Panc1 (cell line): ENCODE results near the gene PRKACB. TPM values are rescaled to one million over a fixed set of nuclear protein-coding genes. Genes with fewer than 3 reads are reported as not detected.
A peak's percentile ranks its signal among the peaks of the same experiment; 100 is the strongest.
"Not testable (repeated sequence)": the region's sequence is repeated elsewhere in the genome, so short reads cannot be mapped to it uniquely, and the experiment has no call there.

Experiments used
- ATAC-seq: fragments of 200-7000 bp; cut with Tn5 transposase; 2 replicates; pipeline ENCODE4 v1.9.1; 2020; ENCODE audit warnings: mild to moderate bottlenecking, moderate library complexity
- BruUV-seq: library from RNA; stranded (reverse); fragments of 400-500 nt; replicated peaks from 2 replicates; lab custom pipeline; 2021; lab: Mats Ljungman, UMichigan
- CTCF ChIA-PET: fragments of 300-600 bp; sonication (Branson Sonifier 250); formaldehyde crosslinking; loops from one replicate; lab custom pipeline; 2022; ENCODE audit warnings: antibody characterized with exemption; lab: Charles Lee
- POLR2A ChIA-PET: fragments of 300-600 bp; sonication (Branson Sonifier 250); formaldehyde crosslinking; loops from one replicate; lab custom pipeline; 2022; ENCODE audit warnings: antibody characterized with exemption; lab: Charles Lee
- DNase-seq: peaks from one replicate; pipeline ENCODE4 v3.0.0-alpha.2; 2010; ENCODE audit warnings: low read depth, low spot score
- H3K27ac ChIP-seq: 2 replicates; pipeline ENCODE4 v1.5.1; 2011; ENCODE audit warnings: mild to moderate bottlenecking, low read length, inconsistent platforms
- H3K27me3 ChIP-seq: fragments of 200-500 bp; sonication (Bioruptor generic); 2 replicates; pipeline ENCODE4 v1.6.0; 2014; ENCODE audit warnings: low read length, inconsistent platforms; ENCODE audit not compliant: control insufficient read depth, insufficient read depth
- H3K36me3 ChIP-seq: fragments of 200-500 bp; sonication (Bioruptor generic); 2 replicates; pipeline ENCODE4 v1.5.1; 2014; ENCODE audit warnings: inconsistent platforms, mild to moderate bottlenecking, low read length, moderate library complexity; ENCODE audit not compliant: control insufficient read depth, insufficient read depth
- H3K4me1 ChIP-seq: 2 replicates; pipeline ENCODE4 v1.5.1; 2011; ENCODE audit warnings: inconsistent platforms, mild to moderate bottlenecking, low read length, moderate library complexity; ENCODE audit not compliant: control insufficient read depth, insufficient read depth
- H3K4me3 ChIP-seq, 2 experiments: 2 replicates each; pipeline ENCODE4 v1.5.1; 2011 to 2012; ENCODE audit warnings: low read depth in 2 of 2, low read length in 2 of 2, mild to moderate bottlenecking in 2 of 2, inconsistent platforms in 1 of 2, moderate library complexity in 1 of 2
- H3K9me3 ChIP-seq: fragments of 200-500 bp; sonication (Bioruptor generic); 2 replicates; pipeline ENCODE4 v1.5.1; 2014; ENCODE audit warnings: low read depth, mild to moderate bottlenecking, inconsistent platforms, low read length, moderate library complexity; ENCODE audit not compliant: control insufficient read depth, insufficient read depth
- POLR2AphosphoS5 ChIP-seq: IDR thresholded peaks from 2 replicates; pipeline ENCODE4 v1.6.1; 2012; ENCODE audit warnings: mild to moderate bottlenecking, low read depth, low read length, moderate library complexity
- SIN3A ChIP-seq: IDR thresholded peaks from 2 replicates; pipeline ENCODE4 v1.6.1; 2012; ENCODE audit warnings: low read depth, mild to moderate bottlenecking, low read length, moderate library complexity, borderline replicate concordance; ENCODE audit not compliant: insufficient read depth
- TCF7L2 ChIP-seq: IDR thresholded peaks from 2 replicates; pipeline ENCODE4 v1.6.1; 2011; ENCODE audit warnings: mild to moderate bottlenecking, low read depth, low read length, inconsistent platforms
- in situ Hi-C: cut with HindIII; loops from 2 replicates; pipeline ENCODE4 v1.10.0; 2016; ENCODE audit warnings: low sequenced_read_pairs, low pct_unique_long_range_greater_than_20kb
- intact Hi-C: fragments of 100-400 bp; cut with micrococcal nuclease; formaldehyde crosslinking; loops from one replicate; pipeline ENCODE4 v1.10.0; 2022; ENCODE audit not compliant: unreplicated experiment
- total RNA-seq: library from RNA; stranded (reverse); gene quantifications from one replicate; pipeline ENCODE4 v1.2.1, GENCODE V29; 2021; ENCODE audit not compliant: unreplicated experiment
- TF ChIP-seq, protein P1 (sequence below), 2 experiments: IDR thresholded peaks; 2 replicates each; pipeline ENCODE4 v1.6.1; 2011 to 2012; ENCODE audit warnings: low read depth in 2 of 2, control low read depth in 1 of 2, low read length in 1 of 2, mild to moderate bottlenecking in 1 of 2, moderate library complexity in 1 of 2; ENCODE audit not compliant: insufficient read depth in 1 of 2
- TF ChIP-seq, protein P2 (sequence below): fragments of 450-650 bp; IDR thresholded peaks from 2 replicates; pipeline ENCODE4 v1.5.1; 2017; ENCODE audit warnings: mild to moderate bottlenecking

Gene PRKACB
- total RNA-seq, 1 experiment from 2014 or later: 54.9 TPM

DNA sequence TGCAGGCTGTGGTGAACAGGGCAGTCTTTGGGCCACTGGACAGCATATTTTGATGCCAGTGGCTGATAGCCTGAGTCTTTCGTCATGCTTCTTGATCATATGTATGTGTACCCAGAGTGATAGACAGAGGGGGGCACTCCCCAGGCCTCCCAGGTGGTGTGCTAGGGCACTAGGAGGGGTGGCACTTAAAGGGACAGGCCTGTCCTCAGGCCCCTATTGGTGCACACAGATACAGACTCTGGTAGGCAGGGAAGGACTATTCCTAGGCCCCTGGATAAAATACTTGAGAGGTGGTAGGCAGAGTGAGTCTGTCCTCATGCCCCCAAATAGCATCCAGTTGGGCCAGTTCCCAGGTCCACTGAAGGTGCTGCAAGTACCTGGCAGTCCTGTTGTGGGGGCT is 80.8 kb downstream of the PRKACB start:
- H3K27ac ChIP-seq: no peak overlapping the region
- no peaks in the 10 kb centered on the region for H3K36me3 ChIP-seq
- H3K9me3 ChIP-seq: peaks cover 17% of the 10 kb centered on the region; the same call in 1 of the 2 replicates
- ATAC-seq (peak; percentile 38; the same call in 1 of the 2 replicates), DNase-seq (no peak)
- TF ChIP-seq SIN3A (no peak), POLR2AphosphoS5 (no peak), TCF7L2 (no peak)
- TF ChIP-seq, protein P1, sequence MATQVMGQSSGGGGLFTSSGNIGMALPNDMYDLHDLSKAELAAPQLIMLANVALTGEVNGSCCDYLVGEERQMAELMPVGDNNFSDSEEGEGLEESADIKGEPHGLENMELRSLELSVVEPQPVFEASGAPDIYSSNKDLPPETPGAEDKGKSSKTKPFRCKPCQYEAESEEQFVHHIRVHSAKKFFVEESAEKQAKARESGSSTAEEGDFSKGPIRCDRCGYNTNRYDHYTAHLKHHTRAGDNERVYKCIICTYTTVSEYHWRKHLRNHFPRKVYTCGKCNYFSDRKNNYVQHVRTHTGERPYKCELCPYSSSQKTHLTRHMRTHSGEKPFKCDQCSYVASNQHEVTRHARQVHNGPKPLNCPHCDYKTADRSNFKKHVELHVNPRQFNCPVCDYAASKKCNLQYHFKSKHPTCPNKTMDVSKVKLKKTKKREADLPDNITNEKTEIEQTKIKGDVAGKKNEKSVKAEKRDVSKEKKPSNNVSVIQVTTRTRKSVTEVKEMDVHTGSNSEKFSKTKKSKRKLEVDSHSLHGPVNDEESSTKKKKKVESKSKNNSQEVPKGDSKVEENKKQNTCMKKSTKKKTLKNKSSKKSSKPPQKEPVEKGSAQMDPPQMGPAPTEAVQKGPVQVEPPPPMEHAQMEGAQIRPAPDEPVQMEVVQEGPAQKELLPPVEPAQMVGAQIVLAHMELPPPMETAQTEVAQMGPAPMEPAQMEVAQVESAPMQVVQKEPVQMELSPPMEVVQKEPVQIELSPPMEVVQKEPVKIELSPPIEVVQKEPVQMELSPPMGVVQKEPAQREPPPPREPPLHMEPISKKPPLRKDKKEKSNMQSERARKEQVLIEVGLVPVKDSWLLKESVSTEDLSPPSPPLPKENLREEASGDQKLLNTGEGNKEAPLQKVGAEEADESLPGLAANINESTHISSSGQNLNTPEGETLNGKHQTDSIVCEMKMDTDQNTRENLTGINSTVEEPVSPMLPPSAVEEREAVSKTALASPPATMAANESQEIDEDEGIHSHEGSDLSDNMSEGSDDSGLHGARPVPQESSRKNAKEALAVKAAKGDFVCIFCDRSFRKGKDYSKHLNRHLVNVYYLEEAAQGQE (IDR thresholded peaks at IDR 0.05; ENCODE audit: insufficient read depth in 1 of 2, low read depth in 2 of 2, low read length in 1 of 2): no peak
- TF ChIP-seq, protein P2, sequence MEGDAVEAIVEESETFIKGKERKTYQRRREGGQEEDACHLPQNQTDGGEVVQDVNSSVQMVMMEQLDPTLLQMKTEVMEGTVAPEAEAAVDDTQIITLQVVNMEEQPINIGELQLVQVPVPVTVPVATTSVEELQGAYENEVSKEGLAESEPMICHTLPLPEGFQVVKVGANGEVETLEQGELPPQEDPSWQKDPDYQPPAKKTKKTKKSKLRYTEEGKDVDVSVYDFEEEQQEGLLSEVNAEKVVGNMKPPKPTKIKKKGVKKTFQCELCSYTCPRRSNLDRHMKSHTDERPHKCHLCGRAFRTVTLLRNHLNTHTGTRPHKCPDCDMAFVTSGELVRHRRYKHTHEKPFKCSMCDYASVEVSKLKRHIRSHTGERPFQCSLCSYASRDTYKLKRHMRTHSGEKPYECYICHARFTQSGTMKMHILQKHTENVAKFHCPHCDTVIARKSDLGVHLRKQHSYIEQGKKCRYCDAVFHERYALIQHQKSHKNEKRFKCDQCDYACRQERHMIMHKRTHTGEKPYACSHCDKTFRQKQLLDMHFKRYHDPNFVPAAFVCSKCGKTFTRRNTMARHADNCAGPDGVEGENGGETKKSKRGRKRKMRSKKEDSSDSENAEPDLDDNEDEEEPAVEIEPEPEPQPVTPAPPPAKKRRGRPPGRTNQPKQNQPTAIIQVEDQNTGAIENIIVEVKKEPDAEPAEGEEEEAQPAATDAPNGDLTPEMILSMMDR: no peak
- H3K27me3 ChIP-seq: no peaks in the 10 kb centered on the region
- ChIA-PET CTCF (no interaction called here), POLR2A (no interaction called here)
- in situ Hi-C loops (no loop called here), intact Hi-C loops (no loop called here)
- no TSS peak for BruUV-seq
- no peak overlapping the region for H3K4me3 ChIP-seq
- H3K4me1 ChIP-seq: no peaks in the 10 kb centered on the region

DNA sequence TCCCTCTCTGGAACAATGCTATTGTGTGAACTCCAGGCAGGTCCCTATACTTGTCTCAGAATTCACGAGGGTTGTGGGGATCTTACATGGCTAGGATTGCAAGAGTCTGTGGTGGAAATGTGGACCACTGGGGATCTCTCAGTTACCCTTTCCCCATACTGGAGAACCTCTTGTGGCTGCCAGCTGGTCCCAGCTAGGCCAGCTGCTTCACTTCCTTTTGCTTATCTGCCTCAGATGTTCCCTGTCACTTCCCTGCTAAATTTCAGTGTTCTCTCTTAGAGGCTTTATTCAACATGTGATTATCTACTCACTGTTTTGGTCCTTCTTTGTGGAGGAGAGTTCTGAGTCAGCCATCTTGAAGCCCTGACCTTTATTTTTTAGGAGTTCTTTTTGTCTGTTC is 81.6 kb downstream of the PRKACB start:
- in situ Hi-C loops (no loop called here), intact Hi-C loops (no loop called here)
- no peak for DNase-seq
- ATAC-seq: no peak
- H3K36me3 ChIP-seq: no peaks in the 10 kb centered on the region
- H3K4me1 ChIP-seq: no peaks in the 10 kb centered on the region
- H3K9me3 ChIP-seq: peaks cover 17% of the 10 kb centered on the region; the same call in 1 of the 2 replicates
- no peak overlapping the region for H3K4me3 ChIP-seq
- ChIA-PET POLR2A (no interaction called here), CTCF (interaction anchor here (0.5 kb wide), 1 partner anchor 321 kb away, joined by 3 read pairs; no protein-coding TSS in a partner anchor)
- BruUV-seq: no TSS peak
- H3K27me3 ChIP-seq: no peaks in the 10 kb centered on the region
- H3K27ac ChIP-seq: no peak overlapping the region
- TF ChIP-seq SIN3A (no peak), TCF7L2 (no peak), POLR2AphosphoS5 (no peak)
- TF ChIP-seq, protein P2: no peak
- TF ChIP-seq, protein P1 (IDR thresholded peaks at IDR 0.05; ENCODE audit: insufficient read depth in 1 of 2, low read depth in 2 of 2, low read length in 1 of 2): no peak

DNA sequence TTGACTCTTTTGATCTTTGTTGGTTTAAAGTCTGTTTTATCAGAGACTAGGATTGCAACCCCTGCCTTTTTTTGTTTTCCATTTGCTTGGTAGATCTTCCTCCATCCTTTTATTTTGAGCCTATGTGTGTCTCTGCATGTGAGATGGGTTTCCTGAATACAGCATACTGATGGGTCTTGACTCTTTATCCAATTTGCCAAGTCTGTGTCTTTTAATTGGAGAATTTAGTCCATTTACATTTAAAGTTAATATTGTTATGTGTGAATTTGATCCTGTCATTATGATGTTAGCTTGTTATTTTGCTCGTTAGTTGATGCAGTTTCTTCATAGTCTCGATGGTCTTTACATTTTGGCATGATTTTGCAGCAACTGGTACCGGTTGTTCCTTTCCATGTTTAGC is 88.6 kb downstream of the PRKACB start:
- intact Hi-C loops, H3K4me1 ChIP-seq, H3K27ac ChIP-seq, BruUV-seq, DNase-seq, H3K9me3 ChIP-seq, in situ Hi-C loops, H3K4me3 ChIP-seq, CTCF ChIA-PET, ATAC-seq, H3K27me3 ChIP-seq, H3K36me3 ChIP-seq, POLR2A ChIA-PET: not testable (repeated sequence)
